HG02938 (cell line): ENCODE results near the gene FICD.

Experiments used
- ATAC-seq: cut with Tn5 transposase; IDR thresholded peaks from one replicate; pipeline ENCODE4 v1.9.1; 2021; ENCODE audit warnings: mild to moderate bottlenecking, moderate library complexity; ENCODE audit not compliant: unreplicated experiment

The FICD gene

DNA sequence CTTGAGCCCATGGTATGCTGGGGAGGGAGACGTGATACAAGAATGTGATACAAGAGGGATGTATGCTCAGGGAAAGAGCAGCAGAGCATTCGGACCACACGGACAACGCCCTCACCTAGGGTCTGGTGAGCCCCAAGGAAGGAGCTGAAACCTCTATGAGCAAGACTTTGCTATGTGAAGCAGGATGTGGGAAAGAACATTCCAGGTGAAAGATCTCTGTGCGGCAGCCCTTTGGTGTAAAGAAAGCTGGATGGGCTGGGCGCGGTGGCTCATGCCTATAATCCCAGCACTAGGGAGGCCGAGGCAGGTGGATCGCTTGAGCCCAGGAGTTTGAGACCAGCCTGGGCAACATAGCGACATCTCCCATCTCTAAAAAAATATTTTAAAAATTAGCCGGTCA lies 16.9 kb upstream of the FICD start:
- ATAC-seq = no peak

- no peak for ATAC-seq
Observed at GRCh38 chr12:108502922-108503321, 12.2 kb upstream of the FICD start.

- ATAC-seq = no peak
Observed at GRCh38 chr12:108505129-108505528, 9.9 kb upstream of the FICD start.

- ATAC-seq = no peak
Observed at GRCh38 chr12:108507971-108508642, 7.0 kb upstream of the FICD start.

- ATAC-seq = no peak
Observed at GRCh38 chr12:108509806-108510205, 5.3 kb upstream of the FICD start.

DNA sequence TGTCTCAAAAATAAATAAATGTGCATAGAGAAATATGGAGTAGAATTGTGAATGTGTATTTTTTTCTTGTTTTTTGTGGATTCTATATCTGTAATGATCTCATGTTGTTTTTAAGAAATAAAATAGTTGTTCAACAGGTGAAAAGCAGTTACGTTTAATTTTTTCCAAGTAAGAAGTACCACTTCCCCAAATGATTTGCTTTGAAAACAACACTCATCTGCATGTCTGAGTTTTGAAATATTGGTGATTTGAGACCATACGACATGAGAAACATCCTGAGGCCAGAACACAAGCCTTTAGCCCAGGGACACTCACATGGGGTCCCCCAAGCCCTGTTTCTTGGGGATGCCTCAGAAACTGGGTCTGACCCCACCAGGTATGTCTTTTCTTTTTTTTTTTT lies 4.2 kb upstream of the FICD start:
- ATAC-seq = no peak

- ATAC-seq = no peak
Observed at GRCh38 chr12:108511633-108512540, 3.2 kb upstream of the FICD start.

DNA sequence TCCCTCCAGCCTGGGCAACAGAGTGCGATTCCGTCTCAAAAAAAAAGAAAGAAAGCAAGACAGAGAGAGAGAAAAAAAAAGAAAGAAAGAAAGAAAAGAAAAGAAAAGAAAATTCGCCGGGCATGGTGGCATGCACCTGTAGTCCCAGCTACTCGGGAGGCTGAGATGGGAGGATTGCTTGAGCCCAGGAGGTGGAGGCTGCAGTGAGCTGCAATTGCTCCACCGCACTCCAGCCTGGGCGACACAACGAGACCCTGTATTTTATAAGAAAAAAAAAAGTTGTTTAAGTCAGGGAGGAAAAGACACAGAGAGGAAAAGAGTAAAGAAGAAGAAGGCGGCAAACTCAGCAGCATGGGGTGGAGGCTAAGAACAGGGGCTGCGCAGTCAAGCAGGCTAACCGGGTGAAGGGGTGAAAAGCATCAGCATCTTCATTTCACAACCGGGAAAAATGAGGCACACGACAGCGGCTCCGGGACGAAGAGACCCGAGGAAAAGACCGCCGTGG lies 557 bp upstream of the FICD start:
- peak; percentile 8 for ATAC-seq

DNA sequence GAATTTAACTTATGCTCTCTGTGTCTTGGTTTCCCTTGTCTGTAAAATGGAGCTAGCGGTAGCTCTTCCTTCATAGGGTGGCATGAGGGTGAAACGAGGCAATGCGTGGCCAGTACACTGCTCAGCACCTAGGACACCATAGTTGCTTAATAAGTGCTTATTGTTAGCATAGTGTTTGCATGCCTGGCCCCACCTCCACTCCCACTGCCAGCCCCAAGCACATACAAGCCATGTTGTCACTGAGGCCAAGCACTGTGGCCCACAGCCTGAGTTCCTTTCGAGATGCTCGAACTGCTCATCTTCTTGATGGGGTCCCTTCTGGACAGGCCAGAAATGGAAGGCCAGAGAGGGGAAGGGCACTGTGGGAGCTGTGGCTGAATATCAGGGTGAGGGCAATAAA lies 839 bp downstream of the FICD start:
- ATAC-seq = no peak

DNA sequence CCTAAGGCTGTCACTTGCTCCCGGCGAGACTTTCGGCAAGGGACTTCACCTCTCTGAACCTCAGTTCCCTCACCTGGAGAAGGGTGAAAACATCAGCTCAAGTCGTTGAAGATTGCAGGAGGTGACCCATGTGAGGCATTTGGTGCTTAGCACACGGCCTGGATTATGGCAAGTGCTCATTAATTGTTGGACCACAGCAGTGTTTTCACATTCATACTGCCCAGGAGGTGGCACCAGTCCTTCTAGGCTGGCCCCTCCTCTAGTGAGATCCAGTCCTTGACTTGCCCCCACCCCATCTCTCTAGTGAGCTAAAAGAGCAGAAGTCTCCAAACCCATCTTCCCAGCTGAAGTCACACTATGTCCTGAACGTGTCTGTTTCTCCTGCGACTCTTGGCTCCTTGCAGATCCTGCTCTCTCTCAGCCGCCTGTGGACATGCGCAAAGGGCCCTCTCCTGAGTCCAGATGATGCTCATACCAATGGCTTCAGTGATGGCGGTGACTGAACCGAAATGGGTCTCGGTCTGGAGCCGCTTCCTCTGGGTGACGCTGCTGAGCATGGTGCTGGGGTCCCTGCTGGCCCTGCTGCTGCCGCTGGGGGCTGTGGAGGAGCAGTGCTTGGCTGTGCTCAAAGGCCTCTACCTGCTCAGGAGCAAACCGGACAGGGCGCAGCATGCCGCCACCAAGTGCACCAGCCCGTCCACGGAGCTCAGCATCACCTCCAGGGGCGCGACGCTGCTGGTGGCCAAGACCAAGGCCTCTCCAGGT lies 1.6 kb downstream of the FICD start:
- no peak for ATAC-seq

DNA sequence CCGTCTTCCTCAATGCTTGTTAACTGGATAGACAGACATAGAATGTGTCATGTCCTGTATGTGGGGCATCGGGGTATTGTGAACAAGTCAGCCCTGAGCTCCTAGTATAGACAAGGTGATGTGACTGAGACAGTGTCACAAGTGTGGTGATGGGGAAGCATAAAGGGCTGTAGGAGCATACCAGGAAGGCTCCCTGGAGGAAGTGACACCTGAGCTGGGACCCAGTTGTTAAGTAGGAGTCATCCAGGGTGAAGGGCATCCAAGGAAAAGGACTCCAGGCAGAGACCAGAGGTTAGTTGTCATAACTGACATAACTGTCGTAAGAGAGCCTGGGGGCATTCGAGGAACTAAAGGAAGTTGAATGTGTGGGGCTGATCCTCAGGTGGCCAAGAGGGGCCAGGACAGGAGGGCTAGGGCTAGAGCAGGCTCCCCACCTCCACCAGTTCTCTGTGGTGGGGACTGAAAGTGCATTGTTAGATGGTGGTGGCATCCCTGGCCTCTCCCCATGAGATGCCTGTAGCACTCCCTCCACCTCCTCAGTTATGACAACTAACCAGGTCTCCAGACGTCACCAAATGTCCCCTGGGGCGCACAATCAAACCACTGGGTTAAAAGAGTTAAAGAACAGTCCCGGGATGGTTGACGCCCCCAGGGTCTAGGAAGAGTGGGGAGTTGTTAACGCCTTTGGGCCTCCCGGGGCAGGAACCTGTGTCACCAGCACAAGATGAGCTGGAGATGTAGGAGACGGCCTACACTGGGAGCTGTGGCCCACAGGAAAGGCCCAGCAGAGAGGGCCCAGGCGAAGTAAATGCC lies 2.4 kb downstream of the FICD start:
- ATAC-seq = no peak

GRCh38 chr12:108518101-108518715 lies 3.1 kb downstream of the FICD start:
- ATAC-seq = no peak

DNA sequence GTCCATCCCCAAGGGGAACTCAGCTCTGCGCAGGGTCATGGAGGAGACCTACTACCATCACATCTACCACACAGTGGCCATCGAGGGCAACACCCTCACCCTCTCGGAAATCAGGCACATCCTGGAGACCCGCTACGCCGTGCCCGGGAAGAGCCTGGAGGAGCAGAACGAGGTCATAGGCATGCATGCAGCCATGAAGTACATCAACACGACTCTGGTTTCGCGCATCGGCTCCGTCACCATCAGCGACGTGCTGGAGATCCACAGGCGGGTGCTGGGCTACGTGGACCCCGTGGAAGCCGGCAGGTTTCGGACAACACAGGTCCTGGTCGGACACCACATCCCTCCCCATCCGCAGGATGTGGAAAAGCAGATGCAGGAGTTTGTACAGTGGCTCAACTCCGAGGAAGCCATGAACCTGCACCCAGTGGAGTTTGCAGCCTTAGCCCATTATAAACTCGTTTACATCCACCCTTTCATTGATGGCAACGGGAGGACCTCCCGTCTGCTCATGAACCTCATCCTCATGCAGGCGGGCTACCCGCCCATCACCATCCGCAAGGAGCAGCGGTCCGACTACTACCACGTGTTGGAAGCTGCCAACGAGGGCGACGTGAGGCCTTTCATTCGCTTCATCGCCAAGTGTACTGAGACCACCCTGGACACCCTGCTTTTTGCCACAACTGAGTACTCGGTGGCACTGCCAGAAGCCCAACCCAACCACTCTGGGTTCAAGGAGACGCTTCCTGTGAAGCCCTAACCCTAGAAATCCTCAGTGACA lies 3.8 kb downstream of the FICD start:
- ATAC-seq = no peak

DNA sequence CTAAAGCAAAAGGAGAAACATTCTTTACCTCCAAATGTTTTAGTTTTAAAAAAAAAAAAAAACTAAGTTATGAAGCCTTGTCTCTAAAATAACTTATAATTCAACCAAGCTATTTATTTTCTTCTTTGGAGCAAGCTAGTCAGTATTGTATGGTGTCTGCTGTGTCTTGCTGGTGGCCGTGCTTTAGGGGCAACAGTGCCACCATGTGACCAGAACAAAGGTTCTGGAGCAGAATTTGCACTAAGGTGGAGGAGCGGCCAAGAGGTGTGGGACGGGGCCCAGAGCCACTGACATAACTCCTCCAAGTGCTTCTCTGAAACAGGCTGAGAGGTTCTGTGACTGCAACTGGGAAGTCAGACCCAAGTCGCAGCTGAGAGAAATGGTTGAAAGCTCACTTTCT lies 4.5 kb downstream of the FICD start:
- ATAC-seq = no peak

GRCh38 chr12:108523365-108523764 lies 8.3 kb downstream of the FICD start:
- ATAC-seq = no peak

DNA sequence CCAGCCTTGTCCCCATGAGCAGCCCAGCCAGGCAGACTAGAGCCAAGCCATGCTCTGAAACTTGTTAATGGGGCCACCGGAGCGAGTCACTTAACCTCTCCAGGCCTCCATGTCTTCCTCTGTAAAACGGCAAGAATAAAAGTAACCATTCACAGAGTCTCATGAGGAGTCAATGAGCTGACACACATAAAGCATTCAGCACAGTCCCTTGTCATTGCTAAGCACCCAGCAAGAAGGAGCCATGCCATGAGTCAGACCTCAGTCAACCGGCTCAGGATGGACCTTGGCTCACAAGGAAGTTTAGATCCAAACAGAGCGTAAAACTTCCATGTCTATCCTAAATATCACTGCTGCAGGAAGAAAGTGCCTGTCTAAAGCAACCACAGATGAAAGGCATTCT lies 10.6 kb downstream of the FICD start:
- no peak for ATAC-seq

GRCh38 chr12:108526482-108527165 lies 11.5 kb downstream of the FICD start:
- ATAC-seq = no peak

DNA sequence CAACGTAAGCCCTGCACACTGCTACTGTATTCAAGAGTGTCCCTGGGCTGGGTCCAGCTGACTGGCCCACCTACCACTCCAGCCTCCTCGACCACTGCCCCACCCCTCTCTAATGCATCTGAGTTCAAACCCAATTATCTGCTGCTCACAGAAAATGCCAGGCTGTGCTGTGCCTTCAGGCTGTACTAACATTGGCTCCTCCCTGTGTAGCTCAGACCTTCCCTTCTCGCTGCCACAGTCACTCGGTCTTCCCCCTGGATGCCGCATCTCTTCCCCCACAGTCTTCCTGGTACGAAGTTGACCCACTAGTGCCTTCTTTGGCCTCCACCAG lies 12.1 kb downstream of the FICD start:
- no peak for ATAC-seq

GRCh38 chr12:108530161-108530560 lies 15.1 kb downstream of the FICD start:
- no peak for ATAC-seq
